ENCODE results near the gene GLIPR2. TPM values are rescaled to one million over a fixed set of nuclear protein-coding genes. Genes with fewer than 3 reads are reported as not detected.
"Not testable (repeated sequence)": the region's sequence is repeated elsewhere in the genome, so short reads cannot be mapped to it uniquely, and the experiment has no call there.

GLIPR2 gene
- total and polyA plus RNA-seq, 3 donors from 2014 or later, result 3.5 to 19.6 (median 3.9) TPM

DNA sequence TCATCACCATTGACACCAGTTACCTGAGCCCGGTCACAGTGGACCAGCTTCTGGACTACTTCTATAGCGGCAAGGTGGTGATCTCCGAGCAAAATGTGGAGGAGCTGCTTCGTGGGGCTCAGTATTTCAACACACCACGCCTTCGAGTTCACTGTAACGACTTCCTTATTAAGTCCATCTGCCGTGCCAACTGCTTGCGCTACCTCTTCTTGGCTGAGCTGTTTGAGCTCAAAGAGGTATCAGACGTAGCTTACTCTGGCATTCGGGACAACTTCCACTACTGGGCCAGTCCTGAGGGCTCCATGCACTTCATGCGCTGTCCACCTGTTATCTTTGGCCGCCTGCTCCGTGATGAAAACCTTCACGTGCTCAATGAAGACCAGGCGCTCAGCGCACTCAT, 33.2 kb downstream of the GLIPR2 start:
- 92 to 95% methylated on average over 16 to 17 of the region's 17 CpGs for WGBS, 2 donors
- intact Hi-C loops (cut with DNase I; ENCODE audit: low total_unique reads), result loop anchor here (5.0 to 10.0 kb wide), 2 partner anchors 65 to 153 kb away; no protein-coding TSS in a partner anchor

DNA sequence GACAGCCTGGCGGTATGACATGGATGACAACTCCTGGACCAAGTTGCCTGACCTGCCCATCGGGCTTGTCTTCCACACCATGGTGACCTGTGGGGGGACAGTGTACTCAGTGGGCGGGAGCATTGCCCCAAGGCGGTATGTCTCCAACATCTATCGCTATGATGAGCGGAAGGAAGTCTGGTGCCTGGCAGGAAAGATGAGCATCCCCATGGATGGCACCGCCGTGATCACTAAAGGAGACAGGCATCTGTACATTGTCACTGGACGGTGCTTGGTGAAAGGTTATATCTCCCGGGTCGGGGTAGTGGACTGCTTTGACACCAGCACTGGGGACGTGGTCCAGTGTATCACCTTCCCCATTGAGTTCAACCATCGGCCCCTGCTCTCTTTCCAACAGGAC, 34.0 kb downstream of the GLIPR2 start:
- Histone ChIP-seq H3K9me3 (no peaks in the 10 kb centered on the region), H3K27me3 (no peaks in the 10 kb centered on the region), H3K27ac (no peak overlapping the region), H3K4me3 (no peak overlapping the region), H3K4me1 (no peaks in the 10 kb centered on the region), H3K36me3 (ENCODE audit: low read depth, missing control alignments) (no peaks in the 10 kb centered on the region)
- no peak for DNase-seq
- TF ChIP-seq POLR2A (IDR thresholded peaks at IDR 0.05), result no peak
- TF ChIP-seq, protein P1, sequence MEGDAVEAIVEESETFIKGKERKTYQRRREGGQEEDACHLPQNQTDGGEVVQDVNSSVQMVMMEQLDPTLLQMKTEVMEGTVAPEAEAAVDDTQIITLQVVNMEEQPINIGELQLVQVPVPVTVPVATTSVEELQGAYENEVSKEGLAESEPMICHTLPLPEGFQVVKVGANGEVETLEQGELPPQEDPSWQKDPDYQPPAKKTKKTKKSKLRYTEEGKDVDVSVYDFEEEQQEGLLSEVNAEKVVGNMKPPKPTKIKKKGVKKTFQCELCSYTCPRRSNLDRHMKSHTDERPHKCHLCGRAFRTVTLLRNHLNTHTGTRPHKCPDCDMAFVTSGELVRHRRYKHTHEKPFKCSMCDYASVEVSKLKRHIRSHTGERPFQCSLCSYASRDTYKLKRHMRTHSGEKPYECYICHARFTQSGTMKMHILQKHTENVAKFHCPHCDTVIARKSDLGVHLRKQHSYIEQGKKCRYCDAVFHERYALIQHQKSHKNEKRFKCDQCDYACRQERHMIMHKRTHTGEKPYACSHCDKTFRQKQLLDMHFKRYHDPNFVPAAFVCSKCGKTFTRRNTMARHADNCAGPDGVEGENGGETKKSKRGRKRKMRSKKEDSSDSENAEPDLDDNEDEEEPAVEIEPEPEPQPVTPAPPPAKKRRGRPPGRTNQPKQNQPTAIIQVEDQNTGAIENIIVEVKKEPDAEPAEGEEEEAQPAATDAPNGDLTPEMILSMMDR (IDR thresholded peaks at IDR 0.05), result no peak
- intact Hi-C loops (cut with DNase I; ENCODE audit: low total_unique reads), result no loop called here
- 97 to 99% methylated on average over 10 to 13 of the region's 13 CpGs for WGBS, 2 donors

More for the DNA sequence above, 33.2 kb downstream of the GLIPR2 start:
- Histone ChIP-seq H3K27ac (no peak overlapping the region), H3K4me1 (no peaks in the 10 kb centered on the region), H3K36me3 (ENCODE audit: low read depth, missing control alignments) (no peaks in the 10 kb centered on the region), H3K27me3 (no peaks in the 10 kb centered on the region), H3K9me3 (no peaks in the 10 kb centered on the region), H3K4me3 (no peak overlapping the region)
- TF ChIP-seq POLR2A (IDR thresholded peaks at IDR 0.05), result no peak
- TF ChIP-seq, protein P1 (IDR thresholded peaks at IDR 0.05), result no peak
- no peak for DNase-seq

DNA sequence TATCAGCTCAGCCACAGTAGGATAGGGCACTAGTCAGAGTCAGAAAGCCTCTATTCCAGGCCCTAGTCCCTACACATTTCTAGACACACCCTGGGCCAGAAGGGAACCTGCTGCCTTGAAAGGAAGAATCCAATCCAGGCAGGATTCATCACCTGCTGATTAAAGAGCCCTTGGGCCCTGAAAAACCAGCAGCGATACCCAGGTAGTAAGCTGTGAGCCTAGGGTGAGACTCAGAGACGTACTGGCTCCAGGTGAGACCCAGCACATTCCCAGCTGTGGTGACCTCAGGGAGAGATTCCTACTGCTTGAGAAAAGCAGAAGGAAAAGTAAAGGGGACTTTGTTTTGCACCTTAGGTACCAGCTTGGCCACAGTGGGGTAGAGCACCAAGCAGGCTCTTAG, 37.3 kb downstream of the GLIPR2 start:
- DNase-seq, result no peak
- H3K27me3 ChIP-seq, result no peaks in the 10 kb centered on the region
- no peak overlapping the region for H3K27ac ChIP-seq
- TF ChIP-seq POLR2A (IDR thresholded peaks at IDR 0.05), result no peak
- TF ChIP-seq, protein P1 (IDR thresholded peaks at IDR 0.05), result no peak
- H3K36me3 ChIP-seq (ENCODE audit: low read depth, missing control alignments), result no peaks in the 10 kb centered on the region
- no peaks in the 10 kb centered on the region for H3K9me3 ChIP-seq
- 92 to 96% methylated on average over 2 of the region's 2 CpGs for WGBS, 2 donors
- H3K4me3 ChIP-seq, result no peak overlapping the region
- H3K4me1 ChIP-seq, result no peaks in the 10 kb centered on the region
- intact Hi-C loops (cut with DNase I; ENCODE audit: low total_unique reads), result no loop called here

DNA sequence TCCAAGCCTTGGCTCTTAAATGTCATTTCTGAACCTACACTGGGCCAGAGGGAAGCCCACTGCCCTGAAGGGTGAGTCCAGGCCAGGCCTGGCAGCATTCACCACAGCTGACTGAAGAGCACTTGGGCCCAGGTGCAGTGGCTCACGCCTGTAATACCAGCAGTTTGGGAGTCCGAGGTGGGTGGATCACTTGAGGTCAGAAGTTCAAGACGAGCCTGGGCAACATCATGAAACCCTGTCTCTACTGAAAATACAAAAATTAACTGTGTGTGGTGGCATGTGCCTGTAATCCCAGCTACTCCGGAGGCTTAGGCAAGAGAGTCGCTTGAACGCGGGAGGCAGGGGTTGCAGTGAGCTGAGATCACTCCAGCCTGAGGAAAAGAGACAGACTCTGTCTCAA, 37.7 kb downstream of the GLIPR2 start:
- Histone ChIP-seq H3K27me3 (no peaks in the 10 kb centered on the region), H3K36me3 (ENCODE audit: low read depth, missing control alignments) (no peaks in the 10 kb centered on the region), H3K27ac (no peak overlapping the region), H3K9me3 (no peaks in the 10 kb centered on the region), H3K4me1 (no peaks in the 10 kb centered on the region), H3K4me3 (no peak overlapping the region)
- WGBS, 2 donors, result 84 to 85% methylated on average over 7 of the region's 7 CpGs
- no peak for DNase-seq
- intact Hi-C loops (cut with DNase I; ENCODE audit: low total_unique reads), result no loop called here
- TF ChIP-seq POLR2A (IDR thresholded peaks at IDR 0.05), result no peak
- TF ChIP-seq, protein P1 (IDR thresholded peaks at IDR 0.05), result no peak

DNA sequence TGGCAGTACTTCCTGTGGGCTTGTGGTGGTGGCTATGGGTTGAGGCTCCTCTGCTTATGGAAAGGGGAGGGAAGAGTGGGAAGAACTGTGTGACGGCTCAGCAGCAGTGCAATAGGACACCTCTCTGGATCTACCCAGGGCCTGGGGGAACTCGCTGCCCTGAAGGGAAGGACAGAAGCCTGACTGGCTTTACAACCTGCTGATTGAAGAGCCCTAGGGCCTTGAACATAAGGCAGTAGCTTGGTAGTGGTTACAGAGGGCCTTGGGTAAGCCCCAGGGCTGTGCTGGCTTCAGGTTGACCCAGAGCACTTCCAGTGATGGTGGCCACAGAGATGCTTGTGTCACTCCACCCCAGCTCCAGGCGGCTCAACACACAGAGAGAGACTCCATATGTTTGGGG, 38.2 kb downstream of the GLIPR2 start:
- Histone ChIP-seq H3K36me3 (ENCODE audit: low read depth, missing control alignments) (no peaks in the 10 kb centered on the region), H3K4me1 (no peaks in the 10 kb centered on the region), H3K4me3 (no peak overlapping the region), H3K27me3 (no peaks in the 10 kb centered on the region), H3K27ac (no peak overlapping the region), H3K9me3 (no peaks in the 10 kb centered on the region)
- DNase-seq, result no peak
- intact Hi-C loops (cut with DNase I; ENCODE audit: low total_unique reads), result no loop called here
- TF ChIP-seq, protein P1 (IDR thresholded peaks at IDR 0.05), result no peak
- no peak for TF ChIP-seq POLR2A (IDR thresholded peaks at IDR 0.05)
- 76 to 86% methylated on average over 2 to 3 of the region's 3 CpGs for WGBS, 2 donors

DNA sequence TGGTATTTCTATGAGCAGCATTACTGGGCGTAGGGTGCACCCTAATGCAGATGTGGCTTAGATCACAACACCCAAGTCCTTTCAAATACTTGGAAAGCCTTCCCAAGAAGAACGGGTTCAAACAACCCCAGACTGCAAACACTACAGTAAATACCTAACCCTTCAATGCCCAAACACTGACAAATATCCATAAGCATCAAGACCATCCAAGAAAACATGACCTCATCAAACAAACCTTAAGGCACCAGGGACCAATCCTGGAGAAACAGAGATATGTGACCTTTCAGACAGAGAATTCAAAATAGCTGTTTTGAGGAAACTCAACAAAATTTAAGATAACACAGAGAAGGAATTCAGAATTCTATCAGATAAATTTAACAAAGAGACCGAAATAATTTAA, 38.7 kb downstream of the GLIPR2 start:
- H3K4me3 ChIP-seq; DNase-seq; H3K9me3 ChIP-seq; H3K27me3 ChIP-seq; H3K27ac ChIP-seq; intact Hi-C loops (cut with DNase I; ENCODE audit: low total_unique reads); H3K4me1 ChIP-seq; H3K36me3 ChIP-seq (ENCODE audit: low read depth, missing control alignments): not testable (repeated sequence)
- 93 to 94% methylated on average over 3 of the region's 3 CpGs for WGBS, 2 donors

DNA sequence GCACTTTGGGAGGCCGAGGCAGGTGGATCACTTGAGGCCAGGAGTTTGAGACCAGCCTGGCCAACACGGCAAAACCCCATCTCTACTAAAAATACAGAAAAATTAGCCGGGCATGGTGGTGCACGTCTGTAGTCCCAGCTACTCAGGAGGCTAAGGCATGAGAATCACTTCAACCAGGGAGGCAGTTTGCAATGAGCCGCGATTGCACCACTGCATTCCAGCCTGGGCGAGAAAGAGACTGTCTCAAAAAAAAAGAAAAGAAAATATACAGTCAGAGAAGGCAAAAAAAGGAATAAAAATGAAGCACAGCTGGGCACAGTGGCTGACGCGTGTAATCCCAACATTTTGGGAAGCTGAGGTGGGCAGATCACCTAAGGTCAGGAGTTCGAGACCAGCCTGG, 40.0 kb downstream of the GLIPR2 start:
- H3K4me3 ChIP-seq; H3K27ac ChIP-seq; H3K4me1 ChIP-seq; intact Hi-C loops (cut with DNase I; ENCODE audit: low total_unique reads); H3K36me3 ChIP-seq (ENCODE audit: low read depth, missing control alignments); H3K9me3 ChIP-seq; H3K27me3 ChIP-seq; DNase-seq: not testable (repeated sequence)
- 95 to 96% methylated on average over 10 of the region's 10 CpGs for WGBS, 2 donors
